Amniotic epithelial cell (primary cell): ENCODE results near the gene NRTN.
A peak's percentile ranks its signal among the peaks of the same experiment; 100 is the strongest.

Experiments
- DNase-seq: peaks from one replicate; pipeline ENCODE4 v3.0.0-alpha.2; 2010; ENCODE audit warnings: low read depth

Gene NRTN

DNA sequence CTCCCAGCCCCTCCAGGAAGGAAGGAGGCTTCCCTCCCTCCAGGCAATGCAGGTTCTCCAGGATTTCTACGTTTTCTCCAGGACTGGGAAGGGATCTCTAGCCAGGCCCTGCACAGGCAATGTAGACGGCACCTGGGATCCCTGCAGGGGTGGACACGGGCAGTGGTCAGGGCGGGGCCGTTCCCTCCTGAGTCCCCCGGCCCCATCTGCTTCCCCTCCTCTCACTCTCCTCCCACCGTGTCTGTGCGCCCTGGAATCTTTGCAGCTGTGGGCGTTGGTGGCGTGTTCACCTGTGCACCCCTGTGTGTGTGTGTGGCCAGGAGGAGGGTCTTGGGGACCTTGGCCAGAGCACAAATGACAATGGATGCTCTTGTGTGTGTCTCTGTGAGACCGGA lies 10.0 kb downstream of the NRTN start:
- DNase-seq: no peak

DNA sequence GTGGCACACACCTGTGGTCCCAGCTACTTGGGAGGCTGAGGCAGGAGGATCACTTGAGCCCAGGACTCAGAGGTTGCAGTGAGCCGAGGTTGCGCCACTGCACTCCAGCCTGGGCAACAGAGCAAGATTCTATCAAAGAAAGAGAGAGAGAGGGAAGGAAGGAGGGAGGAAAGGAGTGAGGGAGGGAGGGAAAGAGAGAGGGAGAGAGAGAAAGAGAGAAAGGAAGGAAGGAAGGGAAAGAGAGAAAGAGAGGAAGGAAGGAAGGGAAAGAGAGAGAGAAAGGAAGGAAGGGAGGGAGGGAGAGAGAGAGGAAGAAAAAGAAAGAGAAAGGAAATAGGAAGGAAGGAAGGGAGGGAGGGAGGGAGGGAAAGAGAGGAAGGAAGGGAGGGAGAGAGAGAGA lies 12.4 kb downstream of the NRTN start:
- DNase-seq: no peak

DNA sequence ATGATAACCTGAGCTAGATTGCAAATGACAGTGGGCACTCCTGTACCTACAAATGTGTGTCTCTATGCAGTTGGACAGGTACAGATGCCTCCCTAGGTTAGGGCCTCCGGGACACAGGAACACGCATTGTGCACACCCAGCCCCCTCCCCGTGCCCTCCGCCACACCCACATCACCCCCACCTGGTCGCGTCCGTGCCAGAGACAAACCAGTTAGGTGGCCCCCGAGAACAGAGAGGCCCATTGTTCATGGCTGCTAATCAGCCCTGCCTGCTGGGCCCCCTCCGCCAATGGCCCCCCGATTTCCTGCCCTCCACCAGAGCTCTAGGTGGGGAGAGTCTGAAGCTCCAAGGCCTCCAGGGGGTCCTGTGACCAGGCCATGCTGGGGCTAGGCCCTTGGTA lies 13.7 kb downstream of the NRTN start:
- no peak for DNase-seq

DNA sequence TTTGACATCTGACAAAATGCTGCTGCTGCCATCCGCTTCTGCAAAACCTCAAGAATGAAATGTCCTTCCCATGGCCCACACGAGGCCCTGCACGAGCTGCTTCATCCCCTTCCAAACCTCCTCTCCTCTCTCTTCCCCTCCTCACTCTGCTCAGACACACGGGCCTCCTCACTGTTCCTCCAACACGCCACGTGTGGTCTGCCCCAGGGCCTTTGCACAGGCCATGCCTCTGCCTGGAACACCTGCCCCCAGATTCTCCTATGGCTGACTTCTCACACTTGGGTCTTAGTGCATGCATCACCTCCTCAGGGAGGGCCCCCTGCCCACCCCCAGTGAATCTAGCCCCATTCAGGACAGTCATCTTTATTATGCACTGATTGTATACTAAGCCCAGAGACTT lies 15.9 kb downstream of the NRTN start:
- no peak for DNase-seq

DNA sequence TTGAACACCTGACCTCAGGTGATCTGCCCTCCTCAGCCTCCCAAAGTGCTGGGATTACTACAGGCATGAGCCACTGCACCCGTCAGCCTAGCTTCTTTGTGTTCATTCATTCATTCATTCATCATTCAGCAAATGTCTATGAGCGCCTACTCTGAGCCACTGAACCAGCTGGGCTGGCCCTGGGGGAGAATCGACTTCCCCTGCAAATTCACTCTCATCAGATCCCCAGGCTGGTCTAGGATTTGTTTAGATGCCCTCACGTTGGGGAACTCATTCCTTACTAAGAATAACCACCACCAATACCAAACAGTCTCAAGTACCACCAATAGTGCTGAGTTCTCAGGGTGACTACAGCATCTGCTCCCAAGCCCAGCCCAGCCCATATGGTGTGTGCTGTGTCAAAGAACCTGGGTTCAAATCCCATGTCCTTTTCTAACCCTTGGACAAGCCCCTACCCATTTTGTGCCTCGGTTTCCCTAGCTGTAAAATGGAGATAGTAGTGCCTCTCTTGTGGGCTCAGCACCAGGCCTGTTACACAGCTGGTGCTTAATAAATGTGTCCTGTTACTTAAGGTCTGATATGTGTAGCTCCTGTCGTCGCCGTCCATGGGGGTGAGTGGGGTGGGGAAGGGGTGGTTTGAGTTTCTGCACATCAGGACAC lies 16.8 kb downstream of the NRTN start:
- DNase-seq: no peak

DNA sequence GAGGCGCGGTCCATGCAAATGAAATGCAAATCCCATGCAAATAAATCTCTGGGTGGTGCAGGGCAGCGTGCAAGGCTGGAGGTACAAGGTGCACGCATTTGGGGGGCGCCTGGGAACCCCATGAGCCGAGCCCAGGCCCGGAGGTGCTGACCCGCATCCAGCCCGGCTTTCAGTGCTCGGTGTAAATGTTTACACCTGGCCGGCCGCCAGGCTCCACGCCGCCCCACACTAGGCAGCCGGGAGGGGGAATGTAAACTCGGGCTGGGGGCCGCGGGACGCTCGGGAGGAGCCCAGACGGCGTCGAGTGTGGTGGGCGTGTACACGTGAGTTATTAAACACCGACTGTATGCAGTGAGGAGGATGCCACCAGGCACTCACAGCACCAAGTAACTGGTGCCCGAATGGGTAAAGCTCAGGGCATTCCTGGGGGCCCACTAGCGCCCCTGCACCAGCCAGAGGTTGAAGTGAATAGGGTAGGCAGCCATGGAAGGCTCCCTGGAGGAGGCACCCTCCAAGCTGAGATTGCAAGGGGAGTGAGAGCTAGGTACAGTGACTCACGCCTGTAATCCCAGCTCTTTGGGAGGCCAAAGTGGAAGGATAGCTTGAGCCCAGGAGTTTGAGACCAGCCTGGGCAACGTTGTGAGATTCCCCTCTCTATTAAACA lies 17.4 kb downstream of the NRTN start:
- DNase-seq: no peak

DNA sequence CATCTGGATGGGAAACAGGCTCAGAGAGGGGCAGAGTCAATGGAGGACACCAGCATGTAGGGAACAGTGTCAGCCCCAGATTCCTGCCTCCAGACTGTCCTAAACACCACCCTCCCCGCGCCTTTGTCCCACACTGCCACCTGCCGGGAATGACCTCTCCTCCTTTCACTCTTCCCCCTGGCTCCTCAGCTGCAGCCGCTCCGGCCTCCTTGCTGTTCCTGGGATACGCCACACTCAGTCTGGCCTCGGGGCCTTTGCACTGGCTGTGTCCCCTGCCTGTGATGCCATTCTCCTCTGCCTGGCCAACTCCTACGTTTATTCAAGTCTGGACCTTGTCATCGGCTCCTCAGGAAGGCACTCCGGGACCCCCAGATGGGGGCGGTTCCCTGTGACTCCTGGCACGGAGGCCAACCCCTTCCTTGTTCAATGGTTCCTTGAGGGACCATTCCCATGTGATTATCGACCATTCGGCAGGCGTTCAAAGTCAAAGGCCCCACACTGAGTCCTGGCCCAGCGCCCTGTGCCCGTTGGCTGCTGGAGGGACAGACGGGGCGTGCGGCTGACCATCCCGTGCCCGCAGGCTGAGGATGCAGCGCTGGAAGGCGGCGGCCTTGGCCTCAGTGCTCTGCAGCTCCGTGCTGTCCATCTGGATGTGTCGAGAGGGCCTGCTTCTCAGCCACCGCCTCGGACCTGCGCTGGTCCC lies 18.9 kb downstream of the NRTN start:
- DNase-seq: no peak

DNA sequence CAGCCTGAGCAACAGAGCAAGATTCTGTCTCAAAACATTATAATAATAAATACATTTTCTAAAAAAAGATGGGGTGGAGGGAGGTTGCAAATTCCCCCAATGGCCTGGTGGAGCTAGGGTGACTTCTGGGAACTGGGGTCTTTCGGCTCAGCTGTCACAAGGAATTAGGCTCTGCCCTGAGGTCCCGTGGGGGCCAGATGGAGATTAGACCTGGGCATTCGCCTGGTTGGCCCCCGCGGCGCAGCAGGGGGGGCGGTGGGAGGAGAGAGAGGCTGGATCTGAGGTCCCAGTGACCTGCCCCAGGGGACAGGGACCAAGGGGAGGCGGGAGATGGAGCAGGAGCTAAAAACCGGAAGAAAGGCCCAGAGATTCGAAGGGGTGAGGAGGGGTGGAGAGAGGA lies 19.9 kb downstream of the NRTN start:
- no peak for DNase-seq

DNA sequence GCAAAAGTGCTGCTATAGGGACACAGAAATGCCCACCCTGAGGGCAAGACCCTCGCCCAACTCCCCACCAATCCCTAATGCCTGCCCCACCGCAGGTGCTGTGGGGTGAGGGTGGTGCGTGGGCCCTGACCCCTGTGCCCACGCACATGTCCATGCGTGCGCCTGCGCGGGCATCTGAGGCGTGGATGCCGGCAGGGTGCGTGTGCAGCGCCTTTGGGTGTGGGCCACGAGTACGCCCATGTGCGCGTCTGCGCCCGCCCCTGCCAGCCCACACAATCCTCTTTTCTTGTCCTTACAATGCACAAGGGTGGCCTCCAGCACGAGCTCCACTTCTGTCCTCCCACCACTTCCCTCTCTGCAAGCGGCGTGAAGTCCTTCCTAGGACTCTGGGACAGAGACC lies 20.3 kb downstream of the NRTN start:
- no peak for DNase-seq

DNA sequence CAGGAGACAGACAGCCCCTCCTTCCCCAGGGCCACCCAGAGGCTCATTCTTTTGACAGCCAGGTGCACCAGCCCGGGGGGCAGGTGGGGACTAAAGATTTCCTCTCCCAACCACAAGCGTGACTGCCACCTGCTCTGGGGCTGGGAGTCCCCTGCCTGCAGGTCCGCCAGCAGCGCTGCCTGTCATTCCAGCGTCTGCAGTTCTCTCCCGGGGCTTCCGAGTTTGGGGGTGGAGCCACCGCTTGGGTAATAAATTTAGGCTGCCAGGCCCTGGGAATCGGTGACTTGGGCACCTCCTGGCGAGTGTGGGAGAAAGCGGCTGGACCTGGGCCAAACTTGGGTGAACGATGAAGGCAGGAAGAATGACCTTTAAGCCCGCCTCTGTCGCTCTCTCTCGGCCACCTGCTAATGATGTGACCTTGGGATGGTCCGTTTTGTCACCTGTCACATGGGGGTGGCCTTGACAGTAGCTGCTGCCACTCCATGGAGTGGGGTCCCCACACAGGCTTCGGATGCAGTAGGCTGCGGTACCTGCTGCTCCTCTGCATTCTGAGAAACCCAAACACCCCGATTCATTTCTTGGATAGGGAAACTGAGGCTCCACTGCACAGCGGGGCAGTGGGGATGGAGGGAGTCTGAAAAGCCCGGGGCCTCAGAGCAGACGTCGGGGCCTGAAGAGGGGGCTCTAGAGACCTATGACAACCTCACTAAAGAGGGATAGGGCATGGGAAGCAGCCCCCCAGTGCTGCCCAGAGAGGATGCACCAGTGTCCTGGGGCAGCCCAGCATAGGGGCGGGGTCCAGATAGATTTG lies 21.9 kb downstream of the NRTN start:
- peak; percentile 45 for DNase-seq

DNA sequence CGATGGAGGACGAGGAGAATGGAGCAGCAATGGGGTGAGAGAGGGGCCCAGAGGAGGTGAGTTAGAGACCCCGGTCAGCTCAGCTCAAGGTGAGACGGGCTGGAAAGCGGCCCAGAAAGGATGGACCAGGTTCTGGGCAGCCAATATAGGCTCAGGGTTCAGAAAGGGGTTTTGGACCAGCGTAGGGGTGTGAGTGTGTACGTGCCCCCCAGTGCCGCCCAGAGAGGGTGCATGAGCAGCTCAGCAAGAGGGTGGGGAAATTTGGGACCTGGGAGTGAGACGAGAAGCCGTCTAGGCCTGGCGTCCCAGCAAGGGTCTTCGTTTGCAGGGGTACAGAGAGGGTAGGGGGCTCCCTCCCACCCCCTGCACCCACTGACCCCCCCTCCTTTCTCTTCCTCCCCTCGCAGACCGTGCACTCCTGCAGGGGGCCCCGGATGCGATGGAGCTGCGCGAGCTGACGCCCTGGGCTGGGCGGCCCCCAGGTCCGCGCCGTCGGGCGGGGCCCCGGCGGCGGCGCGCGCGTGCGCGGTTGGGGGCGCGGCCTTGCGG lies 22.5 kb downstream of the NRTN start:
- no peak for DNase-seq

DNA sequence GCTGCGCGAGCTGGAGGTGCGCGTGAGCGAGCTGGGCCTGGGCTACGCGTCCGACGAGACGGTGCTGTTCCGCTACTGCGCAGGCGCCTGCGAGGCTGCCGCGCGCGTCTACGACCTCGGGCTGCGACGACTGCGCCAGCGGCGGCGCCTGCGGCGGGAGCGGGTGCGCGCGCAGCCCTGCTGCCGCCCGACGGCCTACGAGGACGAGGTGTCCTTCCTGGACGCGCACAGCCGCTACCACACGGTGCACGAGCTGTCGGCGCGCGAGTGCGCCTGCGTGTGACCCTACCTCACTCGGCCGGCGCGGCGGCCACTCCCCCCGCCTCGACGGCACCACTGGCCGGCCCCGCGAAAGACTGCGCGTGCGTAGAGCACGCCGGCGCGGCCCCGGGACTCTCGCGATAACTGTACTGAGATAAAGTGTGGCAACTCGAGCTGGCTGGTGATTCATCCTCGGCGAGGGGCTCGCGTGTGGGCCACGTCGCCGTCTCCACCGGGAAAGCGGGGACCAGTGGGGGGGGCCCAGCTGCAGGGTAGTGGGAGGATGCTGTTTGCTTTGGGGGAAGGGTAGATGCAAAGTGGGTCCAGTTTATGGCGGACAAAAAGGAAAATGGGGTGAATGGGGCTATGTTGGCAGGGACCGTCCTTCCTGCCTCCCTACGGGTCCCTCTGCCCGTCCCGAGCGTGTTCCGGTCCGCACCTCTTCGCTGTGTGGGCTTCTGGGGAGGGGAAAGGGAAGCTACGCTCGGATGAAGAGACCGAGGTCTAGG lies 23.2 kb downstream of the NRTN start:
- DNase-seq: peak; percentile 85

DNA sequence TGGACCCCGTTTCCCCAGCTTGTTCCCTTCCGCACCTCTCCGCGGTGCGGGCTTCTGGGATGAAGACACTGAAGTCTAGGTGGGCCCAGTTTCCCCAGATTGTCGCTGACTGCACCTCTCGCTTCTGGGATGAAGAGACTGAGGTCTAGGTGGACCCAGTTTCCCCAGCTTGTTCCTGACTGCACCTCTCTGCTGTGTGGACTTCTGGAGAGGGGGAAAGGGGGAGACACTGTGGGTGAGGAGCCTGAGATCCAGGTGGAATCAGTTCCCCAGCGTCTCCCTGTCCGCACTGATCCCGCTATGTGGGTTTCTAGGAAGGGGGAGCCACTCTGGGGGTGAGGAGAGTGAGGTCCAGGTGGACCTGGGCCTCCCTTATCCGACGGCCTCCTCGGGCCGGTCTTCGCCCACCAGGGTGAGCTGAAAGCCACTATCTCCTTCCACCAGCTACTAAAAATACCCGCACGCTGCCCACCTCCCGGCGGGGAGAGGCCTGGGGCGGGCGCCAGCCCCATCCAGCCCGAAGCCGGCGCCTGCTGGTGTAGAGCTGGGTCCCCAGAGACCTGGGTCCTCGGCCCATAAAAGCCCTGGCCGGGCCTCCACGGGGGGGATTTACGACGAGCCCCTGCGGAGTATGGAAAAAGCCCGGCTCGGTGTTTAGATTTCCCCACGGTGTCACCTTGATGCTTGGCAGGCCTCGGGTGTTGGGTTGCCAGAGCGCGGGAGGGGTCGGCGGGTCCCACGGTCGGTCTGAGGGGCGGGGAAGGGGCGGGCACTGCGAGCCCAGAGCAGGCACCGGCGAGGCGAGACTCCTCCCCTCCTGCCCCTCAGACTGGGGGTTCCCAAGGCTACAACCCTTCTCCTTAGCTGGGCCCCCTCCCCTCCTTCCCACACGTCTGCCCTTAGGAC lies 24.0 kb downstream of the NRTN start:
- peak; percentile 47 for DNase-seq

DNA sequence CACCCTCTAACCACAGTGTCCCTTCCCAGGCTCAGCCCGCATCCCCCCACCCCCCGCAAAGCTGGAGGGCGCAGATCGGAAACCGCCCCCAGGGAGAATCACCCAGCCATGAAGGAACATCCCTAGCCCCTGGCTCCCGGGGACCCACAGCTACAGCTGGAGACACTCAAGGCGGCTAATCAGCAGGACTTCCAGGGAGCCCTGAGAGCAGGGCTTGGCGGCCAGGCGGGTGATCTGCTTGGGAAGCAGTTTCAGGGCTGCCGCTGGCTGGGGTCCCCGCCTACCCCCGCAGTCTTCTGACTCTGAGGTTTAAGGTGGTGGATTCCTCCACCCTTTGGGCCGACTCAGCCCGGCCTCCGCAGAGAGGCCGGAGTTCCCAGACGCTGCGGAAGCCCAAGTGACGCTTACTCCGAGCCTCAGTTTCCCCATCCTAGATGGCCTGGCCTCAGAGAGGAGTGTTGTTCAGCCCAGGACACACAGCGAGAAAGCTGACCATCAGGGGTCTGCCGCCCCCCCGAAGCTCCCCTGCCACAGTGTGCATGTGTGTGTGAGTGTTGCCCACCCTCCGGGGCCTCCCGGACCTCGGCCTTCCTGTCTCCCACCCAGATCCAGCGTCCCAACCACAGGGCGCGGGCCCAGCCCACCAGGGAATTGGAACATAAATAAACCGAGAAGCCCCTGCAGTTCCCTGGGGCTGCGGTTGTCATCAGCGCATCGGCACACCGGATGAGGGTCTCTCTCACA lies 24.9 kb downstream of the NRTN start:
- no peak for DNase-seq

DNA sequence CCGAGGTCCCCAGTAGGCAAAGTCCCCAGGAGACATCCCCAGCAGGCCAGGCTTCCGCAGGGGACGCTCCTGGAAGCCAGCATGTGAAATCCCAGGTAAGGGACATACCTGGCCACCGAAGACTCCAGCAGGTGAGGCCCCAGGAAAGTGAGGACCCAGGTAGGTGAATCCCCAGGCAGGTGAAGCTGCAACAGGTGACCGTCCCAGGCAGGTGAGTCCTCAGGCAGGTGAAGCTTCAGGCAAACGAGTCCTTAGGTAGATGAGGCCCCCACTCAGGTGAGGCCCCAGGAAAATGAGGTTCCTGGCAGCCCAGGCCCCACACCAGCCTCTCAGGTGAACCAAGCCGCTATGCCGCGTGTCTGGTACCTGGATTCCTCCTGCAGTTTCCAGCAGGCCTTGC lies 26.3 kb downstream of the NRTN start:
- no peak for DNase-seq

DNA sequence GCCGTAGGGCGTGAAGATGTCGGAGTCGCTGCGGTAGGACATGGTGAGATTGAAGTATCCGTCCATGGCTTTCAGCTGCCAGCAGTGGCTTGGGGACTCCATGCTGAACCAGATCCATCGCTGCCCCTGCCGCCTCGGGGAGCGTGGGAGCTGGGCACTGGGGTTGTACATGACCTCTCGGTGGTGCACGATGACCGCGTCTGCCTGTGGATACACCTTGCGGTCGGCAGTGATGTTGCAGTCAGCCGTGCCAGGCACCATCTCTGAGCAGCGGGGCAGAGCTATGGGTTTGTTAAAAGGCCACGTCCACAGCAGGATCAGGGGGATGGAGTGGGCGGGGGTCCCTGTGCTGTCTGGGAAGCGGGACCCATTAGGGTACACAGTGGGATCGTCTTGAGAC lies 27.2 kb downstream of the NRTN start:
- no peak for DNase-seq

DNA sequence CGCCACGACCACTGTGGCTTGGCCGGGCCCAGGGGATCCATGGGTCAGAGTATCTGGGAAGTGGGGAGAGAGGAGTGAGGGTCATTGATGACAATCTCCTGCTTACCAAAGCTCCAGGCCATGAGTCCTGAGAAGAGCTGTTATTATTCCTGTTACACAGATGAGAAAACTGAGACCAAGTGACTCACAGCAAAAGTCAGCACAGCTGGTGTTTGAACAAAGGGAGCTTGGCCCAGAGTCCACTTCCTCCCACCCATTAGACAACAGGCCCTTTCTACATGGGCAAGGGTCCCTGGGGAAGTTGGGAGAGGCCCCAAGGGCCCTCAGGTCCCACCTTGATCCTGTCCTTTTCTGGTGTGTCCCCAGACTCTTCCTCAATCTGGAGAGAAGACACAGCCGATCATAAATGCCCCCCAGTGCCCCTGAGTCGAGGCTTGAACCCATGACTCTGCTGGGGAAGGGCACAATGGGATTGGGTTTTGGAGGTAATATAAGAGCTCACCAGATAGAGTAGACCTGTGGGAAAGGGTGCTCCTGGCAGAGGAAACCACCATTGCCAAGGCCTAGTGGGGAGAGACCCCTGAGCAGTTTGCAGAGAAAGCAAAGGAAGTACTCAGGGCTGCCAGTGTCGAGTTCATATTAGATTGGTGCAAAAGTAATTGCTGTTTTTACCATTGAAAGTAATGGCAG lies 27.8 kb downstream of the NRTN start:
- DNase-seq: no peak

DNA sequence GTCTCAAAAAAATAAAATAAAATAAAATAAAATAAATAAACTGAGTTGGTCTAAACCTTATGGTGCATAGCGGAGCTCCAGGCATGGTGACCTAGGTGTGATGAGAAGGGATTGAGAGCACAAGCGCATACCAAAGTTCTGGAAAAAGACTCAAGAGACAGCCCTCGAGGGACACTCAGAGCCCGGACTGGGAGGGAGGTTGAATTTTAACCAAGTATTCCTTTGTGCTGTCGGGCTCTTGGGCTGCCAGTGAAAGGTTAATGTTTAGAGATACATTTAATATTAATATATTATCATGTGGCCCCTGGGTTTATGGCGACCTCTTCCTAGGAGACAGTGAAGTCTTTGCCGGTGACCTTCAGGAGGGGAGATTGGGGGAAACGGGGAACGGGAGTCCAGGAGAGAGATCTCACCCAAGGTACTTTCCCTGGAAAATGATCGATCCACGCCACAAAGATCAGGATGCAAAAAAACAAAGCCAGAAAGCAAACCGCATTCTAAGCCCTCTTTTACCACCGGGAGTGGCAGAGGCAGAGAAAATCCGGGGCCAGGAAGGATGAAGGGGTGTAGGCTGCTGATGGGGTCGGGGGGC lies 33.0 kb downstream of the NRTN start:
- no peak for DNase-seq
